ENCODE results near the gene LGALS4.
"Not testable (repeated sequence)": the region's sequence is repeated elsewhere in the genome, so short reads cannot be mapped to it uniquely, and the experiment has no call there.

The LGALS4 gene

GRCh38 chr19:38786572-38787265, 26.0 kb downstream of the LGALS4 start:
- no peak for TF ChIP-seq ZNF274 (IDR thresholded peaks at IDR 0.05; ENCODE audit: low read depth, low read length)
- no peak overlapping the region for H3K4me3 ChIP-seq (ENCODE audit: low read length)

- not testable (repeated sequence) for H3K4me3 ChIP-seq (ENCODE audit: low read length)
Observed at GRCh38 chr19:38786061-38786460, 26.7 kb downstream of the LGALS4 start.

GRCh38 chr19:38785187-38785699, 27.5 kb downstream of the LGALS4 start:
- TF ChIP-seq ZNF274 (IDR thresholded peaks at IDR 0.05; ENCODE audit: low read depth, low read length), result no peak
- H3K4me3 ChIP-seq (ENCODE audit: low read length), result no peak overlapping the region

GRCh38 chr19:38784224-38784623, 28.5 kb downstream of the LGALS4 start:
- no peak for TF ChIP-seq ZNF274 (IDR thresholded peaks at IDR 0.05; ENCODE audit: low read depth, low read length)
- no peak overlapping the region for H3K4me3 ChIP-seq (ENCODE audit: low read length)

DNA sequence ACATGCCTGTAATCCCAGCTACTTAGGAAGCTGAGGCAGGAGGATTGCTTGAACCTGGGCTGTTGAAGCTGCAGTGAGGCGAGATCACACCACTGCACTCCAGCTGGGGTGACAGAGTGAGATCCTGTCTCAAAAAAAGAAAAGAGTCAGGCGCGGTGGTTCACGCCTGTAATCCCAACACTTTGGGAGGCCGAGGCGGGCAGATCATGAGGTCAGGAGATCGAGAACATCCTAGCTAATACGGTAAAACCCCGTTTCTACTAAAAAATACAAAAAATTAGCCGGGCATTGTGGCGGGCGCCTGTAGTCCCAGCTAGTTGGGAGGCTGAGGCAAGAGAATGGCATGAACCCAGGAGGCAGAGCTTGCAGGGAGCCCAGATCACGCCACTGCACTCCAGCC, 30.5 kb downstream of the LGALS4 start:
- H3K4me3 ChIP-seq (ENCODE audit: low read length), result not testable (repeated sequence)

DNA sequence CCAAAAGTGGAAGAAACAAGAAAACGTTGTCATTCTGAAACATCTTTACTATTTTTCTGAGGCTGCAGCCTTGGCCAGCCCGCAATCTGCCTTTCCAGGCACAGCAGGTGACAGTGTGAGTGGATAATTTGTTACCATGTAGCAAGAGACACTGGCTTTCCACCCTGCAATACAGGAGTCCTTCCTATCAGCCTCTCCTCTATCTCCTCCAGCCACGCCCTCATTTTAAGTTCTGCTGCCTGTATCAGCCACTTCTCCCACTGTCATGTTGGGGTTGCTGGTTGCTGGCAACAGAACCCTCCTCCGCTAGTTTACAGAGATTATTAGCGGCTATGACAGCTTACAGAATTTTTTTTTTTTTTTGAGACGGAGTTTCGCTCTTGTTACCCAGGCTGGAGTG, 31.7 kb downstream of the LGALS4 start:
- H3K4me3 ChIP-seq (ENCODE audit: low read length), result no peak overlapping the region
- TF ChIP-seq ZNF274 (IDR thresholded peaks at IDR 0.05; ENCODE audit: low read depth, low read length), result no peak

DNA sequence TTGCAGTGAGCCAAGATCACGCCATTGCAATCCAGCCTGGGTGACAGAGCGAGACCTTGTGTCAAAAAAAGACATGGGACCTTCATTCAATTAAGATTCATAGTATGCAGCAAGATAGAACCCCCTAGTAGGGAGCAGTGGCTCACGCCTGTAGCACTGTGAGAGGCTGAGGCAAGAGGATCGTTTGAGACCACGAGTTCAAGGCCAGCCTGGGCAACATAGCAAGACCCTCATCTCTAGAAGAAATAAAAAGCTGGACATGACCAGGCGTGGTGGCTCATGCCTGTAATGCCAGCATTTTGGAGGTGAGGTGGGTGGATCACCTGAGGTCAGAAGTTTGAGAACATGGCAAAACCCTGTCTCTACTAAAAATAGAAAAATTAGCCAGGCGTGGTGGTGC, 32.3 kb downstream of the LGALS4 start:
- H3K4me3 ChIP-seq (ENCODE audit: low read length), result no peak overlapping the region
- no peak for TF ChIP-seq ZNF274 (IDR thresholded peaks at IDR 0.05; ENCODE audit: low read depth, low read length)

DNA sequence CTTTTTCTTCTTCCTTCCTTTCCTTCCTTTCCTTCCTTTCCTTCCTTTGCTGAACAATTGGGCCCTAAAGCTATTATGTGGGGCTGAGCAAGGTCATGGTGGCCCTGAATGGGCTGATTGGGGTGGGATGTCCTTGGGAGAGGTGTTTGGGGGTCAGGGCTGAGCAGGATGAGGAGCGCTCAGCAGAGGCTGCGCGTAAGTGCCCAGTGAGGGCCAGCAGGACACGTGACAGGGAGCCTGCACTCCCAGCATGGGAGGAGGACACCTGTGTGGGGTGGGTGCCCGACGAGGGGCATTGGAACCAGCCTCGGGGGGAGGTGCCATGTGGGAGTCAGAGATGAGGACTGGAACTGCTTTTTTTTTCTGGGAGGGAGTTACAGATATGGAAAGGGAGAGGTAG, 34.0 kb downstream of the LGALS4 start:
- no peak overlapping the region for H3K4me3 ChIP-seq (ENCODE audit: low read length)
- TF ChIP-seq ZNF274 (IDR thresholded peaks at IDR 0.05; ENCODE audit: low read depth, low read length), result no peak

GRCh38 chr19:38774181-38774950, 38.4 kb downstream of the LGALS4 start:
- no peak overlapping the region for H3K4me3 ChIP-seq (ENCODE audit: low read length)
- no peak for TF ChIP-seq ZNF274 (IDR thresholded peaks at IDR 0.05; ENCODE audit: low read depth, low read length)

- TF ChIP-seq ZNF274 (IDR thresholded peaks at IDR 0.05; ENCODE audit: low read depth, low read length), result no peak
- H3K4me3 ChIP-seq (ENCODE audit: low read length), result no peak within 1 kb of the TSS
Observed at GRCh38 chr19:38773469-38774177, 39.1 kb downstream of the LGALS4 start, which contains the start of gene LGALS7. Gene LGALS7 (minus strand): TSS chr19:38773517. CDS start chr19:38773492, 25 bp downstream.

DNA sequence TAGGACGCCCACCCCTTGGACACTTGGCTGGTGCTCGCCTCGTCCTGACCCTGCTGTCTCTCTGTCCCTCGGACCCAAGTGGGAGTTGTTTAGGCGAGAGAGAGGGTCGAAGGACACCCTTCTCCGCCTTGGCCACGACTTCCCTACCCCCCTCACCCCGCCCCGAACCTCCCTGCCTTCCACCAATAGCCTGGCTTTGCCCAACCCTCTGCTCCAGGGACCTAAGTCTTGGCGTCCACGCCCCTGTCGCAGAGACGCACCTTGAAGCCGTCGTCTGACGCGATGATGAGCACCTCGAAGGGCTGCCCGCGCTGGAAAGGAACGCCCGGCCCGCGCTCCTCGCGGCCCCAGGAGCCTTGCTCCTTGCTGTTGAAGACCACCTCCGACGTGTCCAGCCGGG, 41.2 kb downstream of the LGALS4 start:
- not testable (repeated sequence) for H3K4me3 ChIP-seq (ENCODE audit: low read length)

DNA sequence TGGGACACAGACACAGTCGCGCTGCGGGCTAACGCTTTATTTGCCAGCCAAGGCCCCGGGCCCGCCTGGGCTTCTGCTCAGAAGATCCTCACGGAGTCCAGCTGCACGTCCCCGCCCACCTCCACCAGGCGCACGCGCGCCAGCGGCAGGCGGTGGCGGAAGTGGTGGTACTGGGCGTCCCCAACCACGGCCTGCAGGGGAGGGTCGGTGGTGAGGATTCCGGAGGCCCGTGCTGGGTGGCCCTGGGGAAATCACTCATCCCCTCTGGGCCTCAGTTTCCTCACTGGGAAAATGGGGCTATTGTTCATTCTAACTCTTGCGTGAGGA, 41.8 kb downstream of the LGALS4 start:
- H3K4me3 ChIP-seq (ENCODE audit: low read length), result not testable (repeated sequence)

- H3K4me3 ChIP-seq (ENCODE audit: low read length), result not testable (repeated sequence)
Observed at GRCh38 chr19:38770228-38770948, 42.4 kb downstream of the LGALS4 start.

DNA sequence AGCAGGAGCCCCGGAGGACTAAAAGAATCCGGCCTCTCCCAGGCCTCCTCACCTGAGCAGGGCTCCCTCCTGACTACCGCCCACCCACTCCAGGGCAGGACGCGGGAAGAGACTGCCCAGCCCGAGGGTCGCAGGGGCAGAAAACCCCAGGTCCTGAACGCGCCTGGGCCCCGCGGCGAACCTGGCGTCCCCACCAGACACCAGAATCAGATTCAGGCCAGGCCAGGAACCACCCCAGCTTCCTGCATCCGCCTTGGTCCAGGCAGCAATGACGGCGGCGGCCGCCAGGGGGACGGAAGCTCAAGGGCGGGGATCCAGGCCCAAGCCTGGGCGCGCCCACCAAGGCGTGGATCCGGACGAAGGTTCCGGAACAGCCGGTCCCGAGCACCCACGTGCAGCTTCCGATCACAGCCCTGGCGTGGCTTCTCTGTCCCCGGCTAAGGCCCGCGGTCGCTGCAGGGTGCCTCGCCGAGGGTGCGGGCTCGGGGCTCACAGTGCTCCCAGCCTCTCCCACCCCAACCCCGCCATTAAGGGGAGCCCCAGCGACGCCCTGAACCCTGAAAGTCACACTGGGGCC, 43.0 kb downstream of the LGALS4 start:
- no peak overlapping the region; the same call in 1 of the 2 replicates for H3K4me3 ChIP-seq (ENCODE audit: low read length)
- TF ChIP-seq ZNF274 (IDR thresholded peaks at IDR 0.05; ENCODE audit: low read depth, low read length), result no peak
